OCI-LY1 (cell line): ENCODE results near the gene PAFAH1B2.

Experiments
- H2AFZ ChIP-seq: fragments of 200-600 bp; sonication (generic), shearing (Covaris generic); 2 replicates; pipeline ENCODE4 v1.6.0; 2014; ENCODE audit warnings: antibody characterized with exemption, mild to moderate bottlenecking, low read length
- H3F3A ChIP-seq: fragments of 200-600 bp; sonication (generic), shearing (Covaris generic); 2 replicates; pipeline ENCODE4 v1.6.0; 2014; ENCODE audit warnings: mild to moderate bottlenecking, antibody characterized with exemption, low read length, moderate library complexity; ENCODE audit not compliant: insufficient read depth
- H3K27ac ChIP-seq: fragments of 200-600 bp; sonication (generic); 2 replicates; pipeline ENCODE4 v1.5.1; 2014; ENCODE audit warnings: low read length, mixed run types, mild to moderate bottlenecking, low read depth; ENCODE audit not compliant: poor library complexity, severe bottlenecking
- H3K27me3 ChIP-seq: fragments of 200-600 bp; sonication (generic); 2 replicates; pipeline ENCODE4 v1.6.0; 2014; ENCODE audit warnings: antibody characterized with exemption, mild to moderate bottlenecking, low read length, moderate library complexity; ENCODE audit not compliant: insufficient read depth
- H3K36me3 ChIP-seq: fragments of 200-600 bp; sonication (generic); 2 replicates; pipeline ENCODE4 v1.6.1; 2014; ENCODE audit warnings: mild to moderate bottlenecking, antibody characterized with exemption, low read length, moderate library complexity, mixed read lengths; ENCODE audit not compliant: insufficient read depth
- H3K4me1 ChIP-seq: fragments of 200-600 bp; sonication (generic); 2 replicates; pipeline ENCODE4 v1.5.1; 2014; ENCODE audit warnings: mild to moderate bottlenecking, low read length, moderate library complexity; ENCODE audit not compliant: insufficient read depth, severe bottlenecking
- H3K4me2 ChIP-seq: fragments of 200-600 bp; sonication (generic), shearing (Covaris generic); 2 replicates; pipeline ENCODE4 v1.6.1; 2014; ENCODE audit warnings: low read length
- H3K4me3 ChIP-seq: fragments of 200-600 bp; sonication (generic); 2 replicates; pipeline ENCODE4 v1.5.1; 2014; ENCODE audit warnings: low read length, low read depth, mild to moderate bottlenecking, mixed read lengths; ENCODE audit not compliant: poor library complexity, severe bottlenecking
- H3K79me2 ChIP-seq: fragments of 200-600 bp; shearing (Covaris generic); 2 replicates; pipeline ENCODE4 v1.6.1; 2016; ENCODE audit warnings: mixed run types, low read length, mixed read lengths; ENCODE audit not compliant: insufficient read depth
- H3K9ac ChIP-seq: fragments of 200-600 bp; sonication (generic), shearing (Covaris generic); 2 replicates; pipeline ENCODE4 v1.6.1; 2014; ENCODE audit warnings: mild to moderate bottlenecking, low read length, mixed read lengths
- H3K9me2 ChIP-seq: fragments of 200-600 bp; sonication (generic), shearing (Covaris generic); 2 replicates; pipeline ENCODE4 v1.6.1; 2014; ENCODE audit warnings: low read depth, mild to moderate bottlenecking, low read length, mixed read lengths
- H3K9me3 ChIP-seq: fragments of 200-600 bp; shearing (Covaris generic); 2 replicates; pipeline ENCODE4 v1.6.1; 2014; ENCODE audit warnings: low read length, mixed read lengths
- H4K20me1 ChIP-seq: fragments of 200-600 bp; sonication (generic), shearing (Covaris generic); 2 replicates; pipeline ENCODE4 v1.6.0; 2016; ENCODE audit warnings: mild to moderate bottlenecking, low read length; ENCODE audit not compliant: insufficient read depth
- CTCF ChIP-seq: fragments of 200-600 bp; sonication (generic), shearing (Covaris generic); IDR thresholded peaks from 2 replicates; pipeline ENCODE4 v1.5.1; 2017; ENCODE audit warnings: mild to moderate bottlenecking, antibody characterized with exemption, low read length, moderate library complexity, mixed read lengths
- EZH2 ChIP-seq: fragments of 200-600 bp; sonication (generic), shearing (Covaris generic); IDR thresholded peaks from 2 replicates; pipeline ENCODE4 v1.8.0; 2017; ENCODE audit warnings: borderline replicate concordance, mixed run types, mild to moderate bottlenecking, antibody characterized with exemption, low read length, moderate library complexity, mixed read lengths

PAFAH1B2 gene

GRCh38 chr11:117096201-117096991 lies 47.7 kb upstream of the PAFAH1B2 start:
- Histone ChIP-seq H3K36me3 (peaks cover 15% of the 10 kb centered on the region), H4K20me1 (no peaks in the 10 kb centered on the region), H3K27ac (peak overlapping the region; percentile 88), H3K4me2 (peak overlapping the region; percentile 99), H2AFZ (no peak overlapping the region), H3K4me1 (peaks cover 35% of the 10 kb centered on the region), H3K9me3 (no peaks in the 10 kb centered on the region), H3K27me3 (no peaks in the 10 kb centered on the region), H3K9me2 (no peaks in the 10 kb centered on the region), H3K9ac (peak overlapping the region; percentile 97), H3K79me2 (peaks cover 65% of the 10 kb centered on the region), H3F3A (no peaks in the 10 kb centered on the region), H3K4me3 (peak overlapping the region; percentile 99)
- 0 out of 2 replicates have a peak, but pooled peaks have one; percentile 19 for TF ChIP-seq CTCF
- TF ChIP-seq EZH2 = no peak

- H4K20me1 ChIP-seq = no peaks in the 10 kb centered on the region
- H3K79me2 ChIP-seq = peaks cover 59% of the 10 kb centered on the region
- H2AFZ ChIP-seq = no peak overlapping the region
- H3K27ac ChIP-seq = peak overlapping the region; percentile 88
- no peaks in the 10 kb centered on the region for H3K9me2 ChIP-seq
- H3K9ac ChIP-seq = peak overlapping the region; percentile 97
- H3F3A ChIP-seq = no peaks in the 10 kb centered on the region
- no peaks in the 10 kb centered on the region for H3K27me3 ChIP-seq
- H3K4me2 ChIP-seq = peak overlapping the region; percentile 99
- H3K4me1 ChIP-seq = peaks cover 35% of the 10 kb centered on the region
- no peaks in the 10 kb centered on the region for H3K9me3 ChIP-seq
- peak overlapping the region; percentile 99 for H3K4me3 ChIP-seq
- H3K36me3 ChIP-seq = peaks cover 14% of the 10 kb centered on the region
- TF ChIP-seq CTCF (no peak), EZH2 (no peak)
Measured at GRCh38 chr11:117097014-117097388, 47.1 kb upstream of the PAFAH1B2 start.

- no peak overlapping the region for H2AFZ ChIP-seq
- peaks cover 52% of the 10 kb centered on the region for H3K79me2 ChIP-seq
- H3F3A ChIP-seq = no peaks in the 10 kb centered on the region
- H3K27me3 ChIP-seq = no peaks in the 10 kb centered on the region
- no peaks in the 10 kb centered on the region for H3K9me3 ChIP-seq
- peaks cover 35% of the 10 kb centered on the region for H3K4me1 ChIP-seq
- H4K20me1 ChIP-seq = no peaks in the 10 kb centered on the region
- H3K9ac ChIP-seq = peak overlapping the region; percentile 97
- peak overlapping the region; percentile 99 for H3K4me2 ChIP-seq
- peaks cover 8% of the 10 kb centered on the region for H3K36me3 ChIP-seq
- TF ChIP-seq EZH2 (no peak), CTCF (no peak)
- H3K27ac ChIP-seq = peak overlapping the region; percentile 88
- no peaks in the 10 kb centered on the region for H3K9me2 ChIP-seq
- H3K4me3 ChIP-seq = peak overlapping the region; percentile 99
Measured at GRCh38 chr11:117097389-117098268, 46.5 kb upstream of the PAFAH1B2 start.
